Measurements from ENCODE around the gene PADI6. TPM values are rescaled to one million over a fixed set of nuclear protein-coding genes. Genes with fewer than 3 reads are reported as not detected.

PADI6 gene
- under 1 TPM in 1 of 4 donors, not detected in 3; 0.55 TPM for total RNA-seq

DNA sequence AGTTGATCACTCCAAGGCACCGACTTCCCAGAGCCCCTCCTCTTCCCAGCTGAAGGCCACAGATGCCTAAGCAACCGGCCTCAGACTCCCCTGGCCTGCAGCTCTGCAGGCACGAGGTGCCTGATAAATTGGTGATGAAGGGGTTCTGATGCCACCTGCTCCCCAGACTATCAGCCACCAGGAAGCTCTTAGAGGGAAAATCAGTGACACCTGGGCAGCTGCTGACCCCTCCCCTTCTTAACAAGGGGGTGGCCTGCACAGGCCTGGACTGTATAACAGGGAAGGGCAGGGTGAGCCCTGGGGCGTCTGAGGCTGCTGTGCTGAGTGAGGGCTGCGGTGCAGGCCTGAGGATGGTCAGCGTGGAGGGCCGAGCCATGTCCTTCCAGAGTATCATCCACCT is at the start of gene PADI6:
Gene PADI6 (plus strand): TSS at position 301 of the 400 bp plus-strand sequence. CDS start 50 bp downstream, at position 351.
- Histone ChIP-seq H3K9me3 (no peaks in the 10 kb centered on the region), H3K27ac (no peak within 1 kb of the TSS), H3K36me3 (no peaks in the 10 kb centered on the region), H3K4me3 (no peak within 1 kb of the TSS), H3K27me3 (no peaks in the 10 kb centered on the region), H3K4me1 (no peaks in the 10 kb centered on the region)
- intact Hi-C loops (cut with DNase I; ENCODE audit: low total_unique reads), result no loop called here
- no peak for TF ChIP-seq POLR2A (IDR thresholded peaks at IDR 0.05)
- TF ChIP-seq, protein P1, sequence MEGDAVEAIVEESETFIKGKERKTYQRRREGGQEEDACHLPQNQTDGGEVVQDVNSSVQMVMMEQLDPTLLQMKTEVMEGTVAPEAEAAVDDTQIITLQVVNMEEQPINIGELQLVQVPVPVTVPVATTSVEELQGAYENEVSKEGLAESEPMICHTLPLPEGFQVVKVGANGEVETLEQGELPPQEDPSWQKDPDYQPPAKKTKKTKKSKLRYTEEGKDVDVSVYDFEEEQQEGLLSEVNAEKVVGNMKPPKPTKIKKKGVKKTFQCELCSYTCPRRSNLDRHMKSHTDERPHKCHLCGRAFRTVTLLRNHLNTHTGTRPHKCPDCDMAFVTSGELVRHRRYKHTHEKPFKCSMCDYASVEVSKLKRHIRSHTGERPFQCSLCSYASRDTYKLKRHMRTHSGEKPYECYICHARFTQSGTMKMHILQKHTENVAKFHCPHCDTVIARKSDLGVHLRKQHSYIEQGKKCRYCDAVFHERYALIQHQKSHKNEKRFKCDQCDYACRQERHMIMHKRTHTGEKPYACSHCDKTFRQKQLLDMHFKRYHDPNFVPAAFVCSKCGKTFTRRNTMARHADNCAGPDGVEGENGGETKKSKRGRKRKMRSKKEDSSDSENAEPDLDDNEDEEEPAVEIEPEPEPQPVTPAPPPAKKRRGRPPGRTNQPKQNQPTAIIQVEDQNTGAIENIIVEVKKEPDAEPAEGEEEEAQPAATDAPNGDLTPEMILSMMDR (IDR thresholded peaks at IDR 0.05), result no peak
- no peak for DNase-seq

DNA sequence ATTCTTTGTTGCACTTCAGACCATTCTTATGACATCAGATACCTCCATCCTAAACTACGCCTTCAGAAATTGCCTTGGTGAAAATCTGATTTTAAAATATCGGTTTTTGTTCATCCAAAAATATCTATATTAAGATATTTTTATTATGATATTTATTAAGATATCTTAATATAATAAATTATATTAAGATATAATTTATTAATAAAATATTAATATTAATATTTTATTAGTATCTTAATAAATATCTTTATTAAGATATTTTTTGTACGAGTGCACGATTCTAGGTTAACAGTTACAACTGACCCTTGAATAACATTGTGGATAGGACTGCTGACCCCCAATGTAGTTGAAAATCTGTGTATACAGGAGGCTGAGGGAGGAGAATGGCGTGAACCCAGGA is 43.1 kb upstream of the PADI6 start:
- DNase-seq, result no peak
- intact Hi-C loops (cut with DNase I; ENCODE audit: low total_unique reads), result no loop called here
- TF ChIP-seq POLR2A (IDR thresholded peaks at IDR 0.05), result no peak
- no peaks in the 10 kb centered on the region for H3K4me1 ChIP-seq
- no peak overlapping the region for H3K4me3 ChIP-seq
- no peak overlapping the region for H3K27ac ChIP-seq
- no peaks in the 10 kb centered on the region for H3K9me3 ChIP-seq
- H3K36me3 ChIP-seq, result no peaks in the 10 kb centered on the region
- H3K27me3 ChIP-seq, result no peaks in the 10 kb centered on the region

DNA sequence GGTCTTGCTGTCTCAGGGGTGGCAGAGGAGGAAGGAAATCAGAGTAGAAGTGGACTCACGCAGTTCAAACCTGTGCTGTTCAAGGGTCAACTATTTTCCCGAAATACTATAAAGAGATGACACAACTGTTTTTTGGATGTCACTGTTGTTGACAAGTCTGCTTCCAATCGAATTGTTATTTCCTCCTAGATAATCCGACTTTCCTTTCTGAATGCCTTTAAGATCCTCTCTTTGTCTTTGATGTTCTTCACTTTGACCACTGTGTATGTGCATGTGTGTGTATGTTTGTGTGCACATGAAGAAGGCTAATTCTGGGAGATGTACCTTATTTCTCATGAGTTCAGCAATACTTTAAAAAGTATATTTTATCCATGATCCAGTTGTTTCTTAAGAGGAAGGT is 42.4 kb upstream of the PADI6 start:
- H3K36me3 ChIP-seq, result no peaks in the 10 kb centered on the region
- no peaks in the 10 kb centered on the region for H3K27me3 ChIP-seq
- H3K4me1 ChIP-seq, result no peaks in the 10 kb centered on the region
- intact Hi-C loops (cut with DNase I; ENCODE audit: low total_unique reads), result no loop called here
- H3K9me3 ChIP-seq, result no peaks in the 10 kb centered on the region
- no peak overlapping the region for H3K4me3 ChIP-seq
- no peak overlapping the region for H3K27ac ChIP-seq
- no peak for DNase-seq
- TF ChIP-seq POLR2A (IDR thresholded peaks at IDR 0.05), result no peak
- TF ChIP-seq, protein P1 (IDR thresholded peaks at IDR 0.05), result no peak

DNA sequence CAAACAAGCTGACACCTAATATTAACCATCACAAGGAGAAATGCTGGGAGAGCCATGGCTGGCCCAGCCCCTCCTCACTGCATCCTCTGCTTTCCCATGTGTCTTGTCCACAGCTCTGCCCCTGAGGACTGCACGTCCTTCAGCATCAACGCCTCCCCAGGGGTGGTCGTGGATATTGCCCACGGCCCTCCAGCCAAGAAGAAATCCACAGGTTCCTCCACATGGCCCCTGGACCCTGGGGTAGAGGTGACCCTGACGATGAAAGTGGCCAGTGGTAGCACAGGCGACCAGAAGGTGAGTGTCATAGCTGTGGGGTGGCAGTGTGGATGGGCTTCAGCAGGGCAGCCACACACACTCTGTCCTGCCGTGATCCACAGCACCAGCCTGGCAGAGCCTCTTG is 41.1 kb upstream of the PADI6 start:
- Histone ChIP-seq H3K9me3 (no peaks in the 10 kb centered on the region), H3K27ac (no peak overlapping the region), H3K27me3 (no peaks in the 10 kb centered on the region), H3K4me3 (no peak overlapping the region), H3K36me3 (no peaks in the 10 kb centered on the region), H3K4me1 (no peaks in the 10 kb centered on the region)
- DNase-seq, result no peak
- TF ChIP-seq, protein P1 (IDR thresholded peaks at IDR 0.05), result no peak
- no peak for TF ChIP-seq POLR2A (IDR thresholded peaks at IDR 0.05)
- intact Hi-C loops (cut with DNase I; ENCODE audit: low total_unique reads), result no loop called here

DNA sequence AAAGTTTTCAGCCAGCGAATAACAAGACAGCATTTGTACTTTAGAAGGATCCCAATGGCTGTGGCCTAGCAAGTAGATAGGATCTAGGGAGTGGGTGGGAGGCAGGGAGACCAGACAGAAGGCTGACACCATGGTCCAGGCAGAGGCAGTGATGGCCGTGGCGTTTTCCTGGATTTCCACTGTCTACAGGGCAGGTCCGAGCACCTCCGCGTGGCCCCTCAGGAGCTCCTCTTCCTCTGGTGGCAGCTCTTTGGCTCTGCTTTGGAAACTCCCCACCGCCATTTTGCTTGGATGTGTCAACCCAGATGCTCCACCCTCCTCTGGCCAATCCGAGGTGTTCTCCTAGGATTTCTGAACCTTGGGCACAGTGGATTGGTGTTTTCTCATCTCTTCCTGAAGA is 38.9 kb upstream of the PADI6 start:
- H3K27me3 ChIP-seq, result no peaks in the 10 kb centered on the region
- no peaks in the 10 kb centered on the region for H3K9me3 ChIP-seq
- DNase-seq, result no peak
- H3K27ac ChIP-seq, result no peak overlapping the region
- H3K4me3 ChIP-seq, result no peak overlapping the region
- no peak for TF ChIP-seq POLR2A (IDR thresholded peaks at IDR 0.05)
- TF ChIP-seq, protein P1 (IDR thresholded peaks at IDR 0.05), result no peak
- H3K36me3 ChIP-seq, result no peaks in the 10 kb centered on the region
- no peaks in the 10 kb centered on the region for H3K4me1 ChIP-seq
- intact Hi-C loops (cut with DNase I; ENCODE audit: low total_unique reads), result no loop called here
